ENCODE data around the gene GPA33. TPM values are rescaled to one million over a fixed set of nuclear protein-coding genes. Genes with fewer than 3 reads are reported as not detected.
A peak's percentile ranks its signal among the peaks of the same experiment; 100 is the strongest.
"Not testable (repeated sequence)": the region's sequence is repeated elsewhere in the genome, so short reads cannot be mapped to it uniquely, and the experiment has no call there.

Gene GPA33
- total RNA-seq, 1 donor from 2014 or later, result not detected

GRCh38 chr1:167054946-167055630, 35.1 kb downstream of the GPA33 start:
- no peak for DNase-seq

GRCh38 chr1:167054531-167054930, 35.6 kb downstream of the GPA33 start:
- no peak for DNase-seq

GRCh38 chr1:167052389-167052788, 37.8 kb downstream of the GPA33 start:
- no peak for DNase-seq

GRCh38 chr1:167051907-167052306, 38.3 kb downstream of the GPA33 start:
- DNase-seq, result no peak

GRCh38 chr1:167043752-167044488, 46.3 kb downstream of the GPA33 start:
- DNase-seq, result peak; percentile 33

GRCh38 chr1:167033646-167034045, 56.5 kb downstream of the GPA33 start:
- no peak for DNase-seq

- not testable (repeated sequence) for DNase-seq
These were observed 60.6 kb downstream of the GPA33 start for GRCh38 chr1:167029553-167029952.

- no peak for DNase-seq
These were observed 67.8 kb downstream of the GPA33 start for GRCh38 chr1:167022384-167022783.

- no peak for DNase-seq
These were observed 74.0 kb downstream of the GPA33 start for GRCh38 chr1:167016100-167016750.

GRCh38 chr1:167013108-167013929, 76.9 kb downstream of the GPA33 start:
- no peak for DNase-seq

GRCh38 chr1:167012570-167012969, 77.6 kb downstream of the GPA33 start:
- no peak for DNase-seq

- no peak for DNase-seq
These were observed 78.5 kb downstream of the GPA33 start for GRCh38 chr1:167011560-167012191.

- no peak for DNase-seq
These were observed 86.5 kb downstream of the GPA33 start for GRCh38 chr1:167003711-167004110.

Small RNAs within 50 kb of the gene (small RNA-seq; reads per million reads assigned to genes)
- not detected for gene RNA5SP65

Other genes starting within 250 kb of the GPA33 start
- gene TADA1, start 214.1 kb downstream of the GPA33 start, total RNA-seq, result 51.3 TPM
- gene ILDR2, start 114.8 kb downstream of the GPA33 start, total RNA-seq, result 14.2 TPM
- 1.4 TPM for gene MAEL, start 101.1 kb downstream of the GPA33 start, total RNA-seq
- 0.16 TPM for gene STYXL2, start 3.7 kb upstream of the GPA33 start, total RNA-seq
- gene POU2F1, start 130.5 kb upstream of the GPA33 start, total RNA-seq, result 34.6 TPM

All from occipital lobe (tissue), 3 donors.